SH-SY5Y (cell line): ENCODE measurements around the gene SIL1.

Experiments
- GATA2 ChIP-seq: IDR thresholded peaks from 2 replicates; pipeline ENCODE4 v1.6.1; 2011; ENCODE audit warnings: mild to moderate bottlenecking, low read depth, low read length
- GATA3 ChIP-seq: IDR thresholded peaks from 2 replicates; pipeline ENCODE4 v1.6.1; 2011; ENCODE audit warnings: low read depth, mild to moderate bottlenecking, low read length, moderate library complexity

- TF ChIP-seq GATA2 (no peak), GATA3 (no peak)
Observed at GRCh38 chr5:139140591-139141071, 57.5 kb downstream of the SIL1 start.
